Fibroblast of lung (primary cell): Measurements from ENCODE around the gene NEGR1. TPM values are rescaled to one million over a fixed set of nuclear protein-coding genes. Genes with fewer than 3 reads are reported as not detected.

ENCODE experiments used
- DNase-seq, 2 donors: peaks; one replicate each; pipeline versions ENCODE4 v3.0.0 to v3.0.0-alpha.2; 2010; ENCODE audit warnings: low read depth in 2 of 2
- H2AFZ ChIP-seq: 2 replicates; pipeline ENCODE4 v1.5.1; 2012; ENCODE audit warnings: low read length, control low read depth, inconsistent platforms
- H3K27ac ChIP-seq: 2 replicates; pipeline ENCODE4 v1.5.1; 2011; ENCODE audit warnings: low read length, control low read depth; ENCODE audit not compliant: insufficient read depth
- H3K27me3 ChIP-seq: 2 replicates; pipeline ENCODE4 v1.5.1; 2011; ENCODE audit warnings: mild to moderate bottlenecking, low read length; ENCODE audit not compliant: control insufficient read depth, insufficient read depth
- H3K36me3 ChIP-seq: 2 replicates; pipeline ENCODE4 v1.5.1; 2011; ENCODE audit warnings: low read length; ENCODE audit not compliant: control insufficient read depth, insufficient read depth
- H3K4me1 ChIP-seq: 2 replicates; pipeline ENCODE4 v1.5.1; 2011; ENCODE audit warnings: low read length; ENCODE audit not compliant: control insufficient read depth, insufficient read depth; ENCODE audit errors: extremely low read depth
- H3K4me2 ChIP-seq: 2 replicates; pipeline ENCODE4 v1.5.1; 2011; ENCODE audit warnings: low read length, control low read depth; ENCODE audit not compliant: insufficient read depth; ENCODE audit errors: extremely low read depth
- H3K4me3 ChIP-seq, 4 experiments: fragments of 200-600 bp in 1 of 4; sonication (generic) in 1 of 4; replicated peaks in 1 of 4; 2 replicates each; pipeline ENCODE4 v1.5.1; 2011 to 2016; ENCODE audit warnings: low read length in 4 of 4, low read depth in 3 of 4, mild to moderate bottlenecking in 3 of 4, control low read depth in 2 of 4, inconsistent platforms in 1 of 4, mixed read lengths in 1 of 4; ENCODE audit not compliant: insufficient read depth in 1 of 4; ENCODE audit errors: control extremely low read depth in 1 of 4
- H3K79me2 ChIP-seq: 2 replicates; pipeline ENCODE4 v1.5.1; 2012; ENCODE audit warnings: mild to moderate bottlenecking, low read length, inconsistent platforms; ENCODE audit not compliant: control insufficient read depth, insufficient read depth
- H3K9ac ChIP-seq: 2 replicates; pipeline ENCODE4 v1.5.1; 2011; ENCODE audit warnings: mild to moderate bottlenecking, low read length, control low read depth; ENCODE audit not compliant: insufficient read depth
- H3K9me3 ChIP-seq: 2 replicates; pipeline ENCODE4 v1.5.1; 2012; ENCODE audit warnings: low read depth, low read length; ENCODE audit not compliant: control insufficient read depth, insufficient read depth
- H4K20me1 ChIP-seq: 2 replicates; pipeline ENCODE4 v1.5.1; 2011; ENCODE audit warnings: low read length; ENCODE audit not compliant: control insufficient read depth, insufficient read depth; ENCODE audit errors: extremely low read depth
- CTCF ChIP-seq, 2 donors: IDR thresholded peaks in 1 of 2; conservative IDR thresholded peaks in 1 of 2; 1 replicate in 1 of 2; 2 replicates in 1 of 2; pipeline ENCODE4 v1.5.1; 2011 to 2012; ENCODE audit warnings: low read length in 2 of 2, control low read depth in 1 of 2, inconsistent platforms in 1 of 2, low read depth in 1 of 2, mild to moderate bottlenecking in 1 of 2
- EZH2 ChIP-seq: IDR thresholded peaks from 2 replicates; pipeline ENCODE4 v1.5.1; 2012; ENCODE audit warnings: low read length, control low read depth, mild to moderate bottlenecking; ENCODE audit errors: missing control alignments
- polyA plus RNA-seq, 2 donors: library from polyadenylated mRNA; depleted of rRNA in 1 of 2; stranded (reverse) in 1 of 2; unstranded in 1 of 2; fragments of >200 nt; gene quantifications; 2 replicates each; pipeline ENCODE4 v1.2.1, GENCODE V29; 2011 to 2012; ENCODE audit warnings: missing spikeins in 1 of 2
- total RNA-seq: library from RNA; depleted of rRNA; stranded (reverse); fragments of >200 nt; gene quantifications from 2 replicates; pipeline ENCODE4 v1.2.1, GENCODE V29; 2014

The NEGR1 gene
- total and polyA plus RNA-seq, 2 donors (not counting 1 experiment from before 2014, with no cell fraction given): 3.1 to 9.4 TPM

- Histone ChIP-seq H4K20me1 (no peaks in the 10 kb centered on the region), H3K79me2 (no peaks in the 10 kb centered on the region), H3K4me3 (no peak overlapping the region), H3K9me3 (no peaks in the 10 kb centered on the region), H2AFZ (no peak overlapping the region), H3K36me3 (no peaks in the 10 kb centered on the region), H3K4me1 (peaks cover 2% of the 10 kb centered on the region), H3K9ac (no peak overlapping the region), H3K4me2 (no peak overlapping the region), H3K27ac (no peak overlapping the region), H3K27me3 (no peaks in the 10 kb centered on the region)
- peak; percentile 73 to 94 for DNase-seq
- TF ChIP-seq EZH2 (no peak), CTCF (conservative IDR thresholded peaks at IDR 0.05 in 1 of 2, IDR thresholded peaks at IDR 0.05 in 1 of 2; ENCODE audit: low read depth in 1 of 2, low read length in 2 of 2) (no peak)
Measured at GRCh38 chr1:71351438-71351837, 930.9 kb downstream of the NEGR1 start.

GRCh38 chr1:71350805-71351204 is 931.5 kb downstream of the NEGR1 start:
- H4K20me1 ChIP-seq: no peaks in the 10 kb centered on the region
- TF ChIP-seq CTCF (conservative IDR thresholded peaks at IDR 0.05 in 1 of 2, IDR thresholded peaks at IDR 0.05 in 1 of 2; ENCODE audit: low read depth in 1 of 2, low read length in 2 of 2) (no peak), EZH2 (no peak)

GRCh38 chr1:71350330-71350729 is 932.0 kb downstream of the NEGR1 start:
- Histone ChIP-seq H3K27ac (no peak overlapping the region), H3K27me3 (no peaks in the 10 kb centered on the region), H3K4me2 (no peak overlapping the region), H3K36me3 (no peaks in the 10 kb centered on the region), H3K4me1 (peaks cover 2% of the 10 kb centered on the region), H2AFZ (no peak overlapping the region), H3K4me3 (no peak overlapping the region), H3K79me2 (no peaks in the 10 kb centered on the region), H3K9ac (no peak overlapping the region), H3K9me3 (no peaks in the 10 kb centered on the region), H4K20me1 (no peaks in the 10 kb centered on the region)
- DNase-seq: no peak
- TF ChIP-seq EZH2: no peak
- TF ChIP-seq CTCF (conservative IDR thresholded peaks at IDR 0.05 in 1 of 2, IDR thresholded peaks at IDR 0.05 in 1 of 2; ENCODE audit: low read depth in 1 of 2, low read length in 2 of 2): no peak

More at GRCh38 chr1:71350805-71351204, 931.5 kb downstream of the NEGR1 start:
- H3K9me3 ChIP-seq: no peaks in the 10 kb centered on the region
- peaks cover 2% of the 10 kb centered on the region for H3K4me1 ChIP-seq
- no peak overlapping the region for H3K9ac ChIP-seq
- no peaks in the 10 kb centered on the region for H3K27me3 ChIP-seq
- no peak overlapping the region for H3K27ac ChIP-seq
- H3K4me2 ChIP-seq: peak overlapping the region; percentile 20
- no peaks in the 10 kb centered on the region for H3K79me2 ChIP-seq
- H2AFZ ChIP-seq: no peak overlapping the region
- H3K36me3 ChIP-seq: no peaks in the 10 kb centered on the region
- no peak overlapping the region for H3K4me3 ChIP-seq
- peak; percentile 16 to 84 for DNase-seq
